Endothelial cell of umbilical vein (primary cell): Measurements from ENCODE around the gene LHFPL2. TPM values are rescaled to one million over a fixed set of nuclear protein-coding genes. Genes with fewer than 3 reads are reported as not detected.

ENCODE experiments used
- BruUV-seq: library from RNA; stranded (reverse); fragments of 400-500 nt; replicated peaks from 2 replicates; lab custom pipeline; 2021; lab: Mats Ljungman, UMichigan
- CTCF ChIA-PET: fragments of 300-600, 350-600 bp; sonication (Branson Sonifier 250); formaldehyde crosslinking; loops from one replicate; lab custom pipeline; 2021; ENCODE audit warnings: antibody characterized with exemption, inconsistent platforms; lab: Charles Lee
- POLR2A ChIA-PET: fragments of 300-600, 350-600 bp; sonication (Branson Sonifier 250); formaldehyde crosslinking; loops from one replicate; lab custom pipeline; 2021; ENCODE audit warnings: antibody characterized with exemption, inconsistent platforms; lab: Charles Lee
- DNase-seq: peaks from one replicate; pipeline ENCODE4 v3.0.0-alpha.2; 2011; ENCODE audit warnings: low read depth, low spot score
- FAIRE-seq: peaks from 2 replicates; lab custom pipeline; 2011; peaks lifted over from hg19 to GRCh38; lab: Jason Lieb, UNC
- H2AFZ ChIP-seq: 2 replicates; pipeline ENCODE4 v1.6.0; 2012; ENCODE audit warnings: low read depth, low read length, control low read depth, inconsistent platforms
- H3K27ac ChIP-seq: 2 replicates; pipeline ENCODE4 v1.5.1; 2011; ENCODE audit warnings: low read depth, mild to moderate bottlenecking, control low read depth, low read length, moderate library complexity; ENCODE audit not compliant: insufficient read depth
- H3K27me3 ChIP-seq, 2 experiments: 2 replicates each; pipeline versions ENCODE4 v1.6.0 to v1.6.1; 2011; ENCODE audit warnings: low read length in 2 of 2, mixed read lengths in 1 of 2; ENCODE audit not compliant: control insufficient read depth in 2 of 2, insufficient read depth in 2 of 2
- H3K36me3 ChIP-seq, 2 experiments: 2 replicates in 1 of 2; 3 replicates in 1 of 2; pipeline ENCODE4 v1.5.1; 2011; ENCODE audit warnings: low read length in 2 of 2, mild to moderate bottlenecking in 1 of 2, moderate library complexity in 1 of 2; ENCODE audit not compliant: control insufficient read depth in 2 of 2, insufficient read depth in 2 of 2; ENCODE audit errors: extremely low read depth in 1 of 2
- H3K4me1 ChIP-seq: 3 replicates; pipeline ENCODE4 v1.5.1; 2011; ENCODE audit warnings: mild to moderate bottlenecking, low read length; ENCODE audit not compliant: control insufficient read depth, insufficient read depth; ENCODE audit errors: extremely low read depth
- H3K4me2 ChIP-seq: 2 replicates; pipeline ENCODE4 v1.6.1; 2011; ENCODE audit warnings: low read length, control low read depth, mixed read lengths; ENCODE audit not compliant: insufficient read depth
- H3K4me3 ChIP-seq, 3 experiments: fragments of 200-600 bp in 1 of 3; sonication (generic), shearing (Covaris generic) in 1 of 3; replicated peaks in 1 of 3; 2 replicates each; pipeline ENCODE4 v1.5.1; 2011 to 2016; ENCODE audit warnings: control low read depth in 3 of 3, low read length in 3 of 3, mild to moderate bottlenecking in 2 of 3, inconsistent platforms in 1 of 3, low read depth in 1 of 3, moderate library complexity in 1 of 3; ENCODE audit not compliant: insufficient read depth in 1 of 3
- H3K79me2 ChIP-seq: 2 replicates; pipeline ENCODE4 v1.6.0; 2012; ENCODE audit warnings: low read length, inconsistent platforms; ENCODE audit not compliant: control insufficient read depth, insufficient read depth
- H3K9ac ChIP-seq: replicated peaks from 2 replicates; pipeline ENCODE3; 2011; ENCODE audit warnings: low read length, control low read depth; ENCODE audit not compliant: insufficient read depth; ENCODE audit errors: extremely low read depth
- H3K9me1 ChIP-seq: replicated peaks from 3 replicates; pipeline ENCODE4 v1.6.0; 2011; ENCODE audit warnings: mild to moderate bottlenecking, low read length; ENCODE audit not compliant: control insufficient read depth, insufficient read depth; ENCODE audit errors: extremely low read depth
- H3K9me3 ChIP-seq: replicated peaks from 2 replicates; pipeline ENCODE4 v1.5.1; 2012; ENCODE audit warnings: low read length, inconsistent platforms; ENCODE audit not compliant: control insufficient read depth, insufficient read depth
- H4K20me1 ChIP-seq: replicated peaks from 2 replicates; pipeline ENCODE3; 2011; ENCODE audit warnings: mild to moderate bottlenecking, low read length; ENCODE audit not compliant: control insufficient read depth, insufficient read depth; ENCODE audit errors: extremely low read depth
- GATA2 ChIP-seq: IDR thresholded peaks from 2 replicates; pipeline ENCODE4 v1.7.0; 2011; ENCODE audit warnings: low read depth, mild to moderate bottlenecking, moderate library complexity, mixed read lengths, low read length; ENCODE audit not compliant: insufficient read length, insufficient read depth
- MYC ChIP-seq: IDR thresholded peaks from one replicate; pipeline ENCODE4 v1.6.1; 2011; ENCODE audit warnings: mild to moderate bottlenecking, low read depth, low read length
- POLR2A ChIP-seq: IDR thresholded peaks from 2 replicates; pipeline ENCODE4 v1.6.1; 2012; ENCODE audit warnings: low read depth, mild to moderate bottlenecking, control low read depth, low read length
- POLR2AphosphoS5 ChIP-seq: IDR thresholded peaks from 2 replicates; pipeline ENCODE4 v1.6.1; 2012; ENCODE audit warnings: low read depth, mild to moderate bottlenecking, control low read depth, low read length, moderate library complexity; ENCODE audit not compliant: insufficient read depth
- dilution Hi-C: fragments of 300-500 bp; cut with MboI; formaldehyde crosslinking; loops from one replicate; pipeline ENCODE4 v1.15.0; 2019; ENCODE audit warnings: low sequenced_read_pairs; ENCODE audit not compliant: extremely low pct_ligation_motif_present
- intact Hi-C: fragments of 100-400 bp; cut with micrococcal nuclease; formaldehyde crosslinking; loops from one replicate; pipeline ENCODE4 v1.10.0; 2022
- polyA plus RNA-seq, 4 experiments: library from polyadenylated mRNA; depleted of rRNA in 3 of 4; stranded (reverse) in 3 of 4; unstranded in 1 of 4; fragments of >200 nt; gene quantifications; 2 replicates each; pipeline versions ENCODE4 v1.2.1 to v1.2.3, GENCODE V29; 2011 to 2012; ENCODE audit warnings: missing spikeins in 1 of 4
- total RNA-seq: library from RNA; stranded (reverse); gene quantifications from 2 replicates; pipeline ENCODE4 v1.2.3, GENCODE V29; 2021

LHFPL2 gene
- total and polyA plus RNA-seq, 2 donors (not counting 3 experiments of a cell fraction or from before 2014, with no cell fraction given), result 9.6 to 36.3 TPM

- ChIA-PET POLR2A (no interaction called here), CTCF (interaction anchor here (1.2 to 3.0 kb wide), 4 partner anchors 10 to 50 kb away, joined by 4 to 18 read pairs (median 8); no protein-coding TSS in a partner anchor)
- intact Hi-C loops (no loop called here), dilution Hi-C loops (no loop called here)
- Histone ChIP-seq H3K4me1 (peaks cover 14% of the 10 kb centered on the region), H3K27me3 (no peaks in the 10 kb centered on the region), H3K9me3 (no peaks in the 10 kb centered on the region), H4K20me1 (no peaks in the 10 kb centered on the region), H3K79me2 (no peaks in the 10 kb centered on the region), H3K4me2 (peak overlapping the region; percentile 25), H3K9me1 (no peaks in the 10 kb centered on the region), H3K4me3 (no peak overlapping the region), H3K27ac (no peak overlapping the region), H2AFZ (no peak overlapping the region), H3K9ac (no peak overlapping the region), H3K36me3 (peaks cover 8 to 10% of the 10 kb centered on the region in 2 experiments)
- TF ChIP-seq POLR2AphosphoS5 (no peak), GATA2 (peak; percentile 29)
- DNase-seq (peak; percentile 80), FAIRE-seq (peak; percentile 44)
- no TSS peak for BruUV-seq
Observed at GRCh38 chr5:78483809-78484521, 164.6 kb downstream of the LHFPL2 start.

- FAIRE-seq, result no peak
- CTCF ChIA-PET, result interaction anchor here (1.2 to 3.0 kb wide), 3 partner anchors 11 to 51 kb away, joined by 4 to 18 read pairs (median 11); no protein-coding TSS in a partner anchor
- Histone ChIP-seq H2AFZ (no peak overlapping the region), H3K9me1 (no peaks in the 10 kb centered on the region), H3K4me3 (no peak overlapping the region), H3K9me3 (no peaks in the 10 kb centered on the region), H3K4me2 (no peak overlapping the region), H3K4me1 (peaks cover 14% of the 10 kb centered on the region), H3K79me2 (no peaks in the 10 kb centered on the region), H3K27ac (no peak overlapping the region), H3K9ac (no peak overlapping the region), H3K27me3 (no peaks in the 10 kb centered on the region), H3K36me3 (peaks cover 2% of the 10 kb centered on the region in 2 experiments), H4K20me1 (no peaks in the 10 kb centered on the region)
- BruUV-seq, result no TSS peak
- POLR2A ChIA-PET, result no interaction called here
- TF ChIP-seq MYC (no peak), POLR2A (no peak)
- dilution Hi-C loops, result no loop called here
- intact Hi-C loops, result no loop called here
- peak; percentile 16 for DNase-seq
Observed at GRCh38 chr5:78482948-78483347, 165.6 kb downstream of the LHFPL2 start.
